Thyroid gland (tissue), 4 donors: ENCODE measurements around the gene EZR. TPM values are rescaled to one million over a fixed set of nuclear protein-coding genes. Genes with fewer than 3 reads are reported as not detected.

Experiments used
- DNase-seq, 2 donors: peaks; one replicate each; pipeline ENCODE4 v3.0.0-alpha.2; 2019
- H3K27ac ChIP-seq, 3 donors: fragments of 200-600 bp; sonication (generic); 1 replicate in 2 of 3; 2 replicates in 1 of 3; pipeline ENCODE4 v1.5.1; 2016 to 2019; ENCODE audit warnings: mild to moderate bottlenecking in 1 of 3, moderate library complexity in 1 of 3
- H3K27me3 ChIP-seq: fragments of 200-600 bp; sonication (generic); one replicate; pipeline ENCODE4 v1.5.1; 2019
- H3K36me3 ChIP-seq, 2 donors: fragments of 200-600 bp; sonication (generic); one replicate each; pipeline ENCODE4 v1.5.1; 2016 to 2019
- H3K4me1 ChIP-seq, 2 donors: fragments of 200-600 bp; sonication (generic); one replicate each; pipeline ENCODE4 v1.5.1; 2017 to 2019
- H3K4me3 ChIP-seq, 3 donors: fragments of 200-600 bp; sonication (generic); replicated peaks in 1 of 3; 1 replicate in 2 of 3; 2 replicates in 1 of 3; pipeline ENCODE4 v1.5.1; 2016; ENCODE audit warnings: mild to moderate bottlenecking in 1 of 3
- H3K9me3 ChIP-seq: fragments of 200-600 bp; sonication (generic); one replicate; pipeline ENCODE4 v1.5.1; 2017
- CTCF ChIP-seq, 6 experiments: fragments of 200-600 bp in 3 of 6; fragments of 450-650 bp in 3 of 6; sonication (generic) in 3 of 6; IDR thresholded peaks; one replicate each; pipeline ENCODE4 v1.5.1; 2016 to 2019; ENCODE audit warnings: antibody characterized with exemption in 6 of 6, mild to moderate bottlenecking in 2 of 6, inconsistent platforms in 1 of 6, moderate library complexity in 1 of 6
- POLR2A ChIP-seq, 2 donors: fragments of 450-650 bp; IDR thresholded peaks; one replicate each; pipeline ENCODE4 v1.6.1; 2017; ENCODE audit warnings: antibody characterized with exemption in 2 of 2, mild to moderate bottlenecking in 2 of 2, moderate library complexity in 1 of 2
- WGBS, 2 donors: methylation state at CpG; one replicate each; pipeline ENCODE4 v1.1.5; 2017; 5-methylcytosine and 5-hydroxymethylcytosine counted together
- intact Hi-C: fragments of 100-400 bp; cut with DNase I; formaldehyde crosslinking; loops from one replicate; pipeline ENCODE4 v1.15.1; 2023
- microRNA-seq: library from miRNA; unstranded; fragments of <30 nt; microRNA quantifications from one replicate; pipeline ENCODE4, GENCODE V29; 2016
- small RNA-seq: library from RNA; depleted of rRNA; stranded (forward); fragments of <200 nt; gene quantifications from one replicate; pipeline ENCODE3, GENCODE V24; 2016
- total RNA-seq, 4 donors: library from RNA; depleted of rRNA; stranded (reverse); fragments of >200 nt; gene quantifications; one replicate each; pipeline ENCODE4 v1.2.3, GENCODE V29; 2016

EZR gene
- total RNA-seq, 4 donors from 2014 or later = 221 to 412 (median 339) TPM

- DNase-seq = no peak
- H3K4me1 ChIP-seq = peaks cover 21 to 48% of the 10 kb centered on the region in 2 donors
- no peaks in the 10 kb centered on the region for H3K27me3 ChIP-seq
- H3K9me3 ChIP-seq = no peaks in the 10 kb centered on the region
- peak overlapping the region; percentile 4 to 98 (median 64) for H3K27ac ChIP-seq
- TF ChIP-seq CTCF (IDR thresholded peaks at IDR 0.05) (no peak), POLR2A (IDR thresholded peaks at IDR 0.05) (no peak)
- WGBS, 2 donors = 89 to 96% methylated on average over 14 to 16 of the region's 16 CpGs
- no peaks in the 10 kb centered on the region for H3K36me3 ChIP-seq
- no peak overlapping the region for H3K4me3 ChIP-seq
- intact Hi-C loops = no loop called here
Measured at GRCh38 chr6:158717341-158718330, 101.5 kb downstream of the EZR start.

Small RNAs within 50 kb of the gene (microRNA-seq; reads per million reads assigned to microRNA genes)
- gene MIR3918 = not detected

Small RNAs within 50 kb of the gene (small RNA-seq; reads per million reads assigned to genes)
- gene MIR3918 = not detected

Other genes with a start within 250 kb of the EZR start
- 100 to 1,000 TPM in 2 of 4 donors, 10 to 100 TPM in 2; 76.6 to 113 (median 93.4) TPM for gene DYNLT1, start 174.6 kb downstream of the EZR start, total RNA-seq
- gene SYTL3, start 169.3 kb downstream of the EZR start, total RNA-seq = 10 to 100 TPM; 16.9 to 33.0 (median 24.4) TPM
- 10 to 100 TPM; 16.8 to 22.5 (median 20.2) TPM for gene RSPH3, start 180.8 kb upstream of the EZR start, total RNA-seq
- gene TAGAP, start 225.6 kb upstream of the EZR start, total RNA-seq = 1 to 10 TPM; 1.1 to 3.7 (median 1.7) TPM